Peyer's patch (tissue), 4 donors: ENCODE results near the gene COL9A3. TPM values are rescaled to one million over a fixed set of nuclear protein-coding genes. Genes with fewer than 3 reads are reported as not detected.
"Not testable (repeated sequence)": the region's sequence is repeated elsewhere in the genome, so short reads cannot be mapped to it uniquely, and the experiment has no call there.

Experiments
- DNase-seq, 3 donors: peaks; one replicate each; pipeline ENCODE4 v3.0.0-alpha.2; 2017 to 2019
- H3K27ac ChIP-seq, 4 donors: fragments of 200-600 bp; sonication (generic); one replicate each; pipeline ENCODE4 v1.5.1; 2016 to 2019
- H3K27me3 ChIP-seq, 2 donors: fragments of 200-600 bp; sonication (generic); one replicate each; pipeline ENCODE4 v1.5.1; 2019
- H3K36me3 ChIP-seq, 3 donors: fragments of 200-600 bp; sonication (generic); one replicate each; pipeline ENCODE4 v1.5.1; 2016 to 2019
- H3K4me1 ChIP-seq, 4 donors: fragments of 200-600 bp; sonication (generic); one replicate each; pipeline ENCODE4 v1.5.1; 2016 to 2019
- H3K4me3 ChIP-seq, 4 donors: fragments of 200-600 bp; sonication (generic); 1 replicate in 3 of 4; 2 replicates in 1 of 4; pipeline ENCODE4 v1.5.1; 2016 to 2019; ENCODE audit warnings: mild to moderate bottlenecking in 1 of 4
- H3K9me3 ChIP-seq, 4 donors: fragments of 200-600 bp; sonication (generic); one replicate each; pipeline ENCODE4 v1.5.1; 2016 to 2019; ENCODE audit warnings: mild to moderate bottlenecking in 1 of 4
- CTCF ChIP-seq, 6 experiments: fragments of 450-650 bp in 4 of 6; fragments of 200-600 bp in 2 of 6; sonication (generic) in 1 of 6; IDR thresholded peaks; one replicate each; pipeline ENCODE4 v1.5.1; 2017 to 2019; ENCODE audit warnings: antibody characterized with exemption in 6 of 6, mild to moderate bottlenecking in 3 of 6, moderate library complexity in 1 of 6
- POLR2A ChIP-seq, 2 donors: fragments of 450-650 bp; IDR thresholded peaks; one replicate each; pipeline ENCODE4 v1.5.1; 2017; ENCODE audit warnings: antibody characterized with exemption in 2 of 2, mild to moderate bottlenecking in 2 of 2, moderate library complexity in 2 of 2
- total RNA-seq, 4 donors: library from RNA; depleted of rRNA; stranded (reverse); fragments of >200 nt; gene quantifications; one replicate each; pipeline ENCODE4 v1.1.0, GENCODE V29; 2016

The COL9A3 gene
- total RNA-seq, 4 donors from 2014 or later: 3.3 to 19.8 (median 4.1) TPM

GRCh38 chr20:62845416-62846160, 28.7 kb downstream of the COL9A3 start:
- DNase-seq: no peak
- Histone ChIP-seq H3K4me1 (no peaks in the 10 kb centered on the region), H3K9me3 (no peaks in the 10 kb centered on the region), H3K27me3 (no peaks in the 10 kb centered on the region), H3K4me3 (no peak overlapping the region), H3K36me3 (no peaks in the 10 kb centered on the region), H3K27ac (no peak overlapping the region)
- TF ChIP-seq CTCF (IDR thresholded peaks at IDR 0.05) (no peak), POLR2A (IDR thresholded peaks at IDR 0.05) (no peak)

DNA sequence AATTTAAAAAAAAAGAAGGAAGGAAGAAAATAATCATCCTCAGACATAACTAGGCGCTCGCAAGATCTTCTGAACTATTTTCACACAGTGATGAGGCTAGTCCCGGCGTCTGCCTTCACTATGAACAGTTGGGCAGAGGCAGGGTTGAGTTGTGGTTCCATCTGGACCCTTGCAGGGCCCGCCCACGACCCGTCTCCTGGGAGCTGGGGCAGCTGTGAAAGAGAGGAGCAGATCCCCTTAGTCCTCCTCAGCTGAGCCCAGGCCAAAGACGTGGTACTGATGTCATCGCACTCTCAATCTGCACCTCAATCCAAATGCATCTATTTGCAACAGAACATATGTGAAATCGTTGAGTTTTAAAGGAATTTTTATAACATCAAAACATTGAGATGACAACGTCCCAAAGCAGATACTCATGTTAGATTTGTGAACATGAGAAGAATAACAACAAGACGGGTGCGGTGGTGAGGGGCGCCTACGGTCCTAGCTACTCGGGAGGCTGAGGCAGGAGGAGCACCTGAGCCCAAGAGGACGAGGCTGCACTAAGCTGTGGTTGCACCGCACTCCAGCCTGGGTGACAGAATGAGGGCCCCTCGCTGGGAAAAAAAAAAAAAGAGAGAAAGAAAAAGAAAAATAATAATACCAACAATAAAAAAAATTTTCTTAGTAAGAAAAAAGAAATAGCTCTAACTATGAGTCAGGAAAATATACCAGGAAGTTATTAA, 29.5 kb downstream of the COL9A3 start:
- TF ChIP-seq CTCF (IDR thresholded peaks at IDR 0.05) (no peak), POLR2A (IDR thresholded peaks at IDR 0.05) (no peak)
- no peaks in the 10 kb centered on the region for H3K27me3 ChIP-seq
- H3K36me3 ChIP-seq: no peaks in the 10 kb centered on the region
- H3K27ac ChIP-seq: no peak overlapping the region
- H3K4me1 ChIP-seq: no peaks in the 10 kb centered on the region
- H3K4me3 ChIP-seq: no peak overlapping the region
- DNase-seq: no peak
- no peaks in the 10 kb centered on the region for H3K9me3 ChIP-seq

- not testable (repeated sequence) for DNase-seq
Measured at GRCh38 chr20:62848917-62849316, 32.1 kb downstream of the COL9A3 start.

DNA sequence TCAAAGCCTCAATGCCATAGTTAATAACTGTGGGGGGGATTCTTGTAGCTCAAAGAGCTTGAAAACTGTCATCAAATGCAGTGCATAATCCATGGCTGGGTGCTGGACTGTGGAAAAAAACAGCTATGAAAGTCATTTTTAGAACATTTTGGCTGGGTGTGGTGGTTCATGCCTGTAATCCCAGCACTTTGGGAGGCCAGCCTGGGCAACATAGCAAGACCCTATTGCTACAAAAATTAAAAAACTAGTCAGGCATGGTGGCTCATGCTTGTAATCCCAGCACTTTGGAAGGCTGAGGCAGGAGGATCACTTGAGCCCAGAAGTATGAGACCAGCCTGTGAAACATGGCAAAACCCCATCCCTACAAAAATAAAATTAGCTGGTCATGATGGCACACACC, 32.6 kb downstream of the COL9A3 start:
- no peak overlapping the region for H3K4me3 ChIP-seq

More at GRCh38 chr20:62848917-62849316, 32.1 kb downstream of the COL9A3 start:
- H3K27ac ChIP-seq, H3K4me1 ChIP-seq, H3K36me3 ChIP-seq, H3K27me3 ChIP-seq, H3K4me3 ChIP-seq, H3K9me3 ChIP-seq: not testable (repeated sequence)

GRCh38 chr20:62850333-62850974, 33.6 kb downstream of the COL9A3 start:
- Histone ChIP-seq H3K36me3 (no peaks in the 10 kb centered on the region), H3K9me3 (no peaks in the 10 kb centered on the region), H3K4me3 (no peak overlapping the region), H3K27ac (no peak overlapping the region), H3K27me3 (no peaks in the 10 kb centered on the region), H3K4me1 (no peaks in the 10 kb centered on the region)
- no peak for DNase-seq
- no peak for TF ChIP-seq CTCF (IDR thresholded peaks at IDR 0.05)
- no peak for TF ChIP-seq POLR2A (IDR thresholded peaks at IDR 0.05)

More for the DNA sequence above, 32.6 kb downstream of the COL9A3 start:
- H3K27me3 ChIP-seq: no peaks in the 10 kb centered on the region
- no peak for TF ChIP-seq CTCF (IDR thresholded peaks at IDR 0.05)
- DNase-seq: no peak
- no peak overlapping the region for H3K27ac ChIP-seq
- H3K36me3 ChIP-seq: no peaks in the 10 kb centered on the region
- no peaks in the 10 kb centered on the region for H3K9me3 ChIP-seq
- no peaks in the 10 kb centered on the region for H3K4me1 ChIP-seq

- Histone ChIP-seq H3K9me3 (no peaks in the 10 kb centered on the region), H3K4me1 (no peaks in the 10 kb centered on the region), H3K27ac (no peak overlapping the region), H3K4me3 (no peak overlapping the region), H3K36me3 (no peaks in the 10 kb centered on the region), H3K27me3 (no peaks in the 10 kb centered on the region)
- no peak for DNase-seq
- TF ChIP-seq POLR2A (IDR thresholded peaks at IDR 0.05): no peak
- no peak for TF ChIP-seq CTCF (IDR thresholded peaks at IDR 0.05)
Measured at GRCh38 chr20:62852196-62852595, 35.3 kb downstream of the COL9A3 start.
